HepG2 (cell line): ENCODE results near the gene CD7. TPM values are rescaled to one million over a fixed set of nuclear protein-coding genes. Genes with fewer than 3 reads are reported as not detected.
A peak's percentile ranks its signal among the peaks of the same experiment; 100 is the strongest.

Source experiments
- CSRNP1 ChIP-seq: sonication (generic); formaldehyde crosslinking; IDR thresholded peaks from 2 replicates; pipeline ENCODE4 v1.8.1; 2023; ENCODE audit warnings: mild to moderate bottlenecking, missing genetic modification reagents
- EHMT2 ChIP-seq: fragments of 200-600 bp; sonication (generic); IDR thresholded peaks from 2 replicates; pipeline ENCODE4 v1.7.0; 2017; ENCODE audit warnings: antibody characterized with exemption, low read depth, low read length, borderline replicate concordance
- GATAD2A ChIP-seq: IDR thresholded peaks from 2 replicates; pipeline ENCODE4 v1.6.1; 2016
- KLF16 ChIP-seq, 2 experiments: sonication (generic) in 1 of 2; formaldehyde crosslinking in 1 of 2; IDR thresholded peaks; 2 replicates each; pipeline versions ENCODE4 v1.6.1 to v1.8.0; 2016 to 2023; ENCODE audit warnings: missing genetic modification reagents in 2 of 2, missing compliant biosample characterization in 1 of 2
- KLF9 ChIP-seq: IDR thresholded peaks from 2 replicates; pipeline ENCODE4 v1.6.1; 2016; ENCODE audit warnings: low read depth
- MAFK ChIP-seq, 2 experiments: IDR thresholded peaks in 1 of 2; conservative IDR thresholded peaks in 1 of 2; 2 replicates each; pipeline ENCODE4 v1.6.1; 2011; ENCODE audit warnings: improper control_type of control experiment in 2 of 2, low read length in 2 of 2
- NFIB ChIP-seq: sonication (generic); formaldehyde crosslinking; IDR thresholded peaks from 2 replicates; pipeline ENCODE4 v1.9.0; 2021; ENCODE audit warnings: missing genetic modification reagents, mild to moderate bottlenecking, borderline replicate concordance
- RXRA ChIP-seq: sonication (generic); formaldehyde crosslinking; IDR thresholded peaks from 2 replicates; pipeline ENCODE4 v1.5.1; 2020; ENCODE audit warnings: missing genetic modification reagents
- TOPORS ChIP-seq: sonication (generic); formaldehyde crosslinking; IDR thresholded peaks from 2 replicates; pipeline ENCODE4 v1.8.0; 2023; ENCODE audit warnings: mild to moderate bottlenecking, missing genetic modification reagents
- ZMAT3 ChIP-seq: sonication (generic); formaldehyde crosslinking; conservative IDR thresholded peaks from 2 replicates; pipeline ENCODE4 v1.7.0; 2021; ENCODE audit warnings: missing genetic modification reagents
- ZNF34 ChIP-seq: sonication (generic); formaldehyde crosslinking; IDR thresholded peaks from 2 replicates; pipeline ENCODE4 v1.4.0; 2020; ENCODE audit warnings: mild to moderate bottlenecking, missing genetic modification reagents, borderline replicate concordance
- ZNF407 ChIP-seq: sonication (generic); formaldehyde crosslinking; IDR thresholded peaks from one replicate; pipeline ENCODE4 v1.5.1; 2020; ENCODE audit warnings: mild to moderate bottlenecking, missing genetic modification reagents; ENCODE audit errors: not compliant biosample characterization
- ZNF44 ChIP-seq: sonication (generic); formaldehyde crosslinking; IDR thresholded peaks from 2 replicates; pipeline ENCODE4 v1.5.1; 2020; ENCODE audit warnings: mild to moderate bottlenecking, missing genetic modification reagents
- ZNF451 ChIP-seq: sonication (generic); formaldehyde crosslinking; IDR thresholded peaks from 2 replicates; pipeline ENCODE4 v1.5.0; 2020; ENCODE audit warnings: mild to moderate bottlenecking, missing genetic modification reagents
- ZNF615 ChIP-seq: sonication (generic); formaldehyde crosslinking; IDR thresholded peaks from 2 replicates; pipeline ENCODE4 v1.5.0; 2020; ENCODE audit warnings: mild to moderate bottlenecking, missing genetic modification reagents, borderline replicate concordance
- ZNF678 ChIP-seq: sonication (generic); formaldehyde crosslinking; IDR thresholded peaks from 2 replicates; pipeline ENCODE4 v1.4.0; 2020; ENCODE audit warnings: mild to moderate bottlenecking, missing genetic modification reagents
- ZNF766 ChIP-seq: sonication (generic); formaldehyde crosslinking; IDR thresholded peaks from 2 replicates; pipeline ENCODE4 v1.5.0; 2020; ENCODE audit warnings: missing genetic modification reagents, borderline replicate concordance
- ZNF784 ChIP-seq: sonication (generic); formaldehyde crosslinking; IDR thresholded peaks from 2 replicates; pipeline ENCODE4 v1.5.1; 2020; ENCODE audit warnings: missing genetic modification reagents, mild to moderate bottlenecking, borderline replicate concordance
- polyA plus RNA-seq, 8 experiments: library from polyadenylated mRNA; depleted of rRNA in 3 of 8; stranded (reverse) in 7 of 8; unstranded in 1 of 8; fragments of >200 nt; fragmentation: Illumina TruSeq in 4 of 8; extraction: Trizol in 4 of 8; gene quantifications; 2 replicates each; pipeline versions ENCODE4 v1.2.1 to v1.2.3, GENCODE V29; 2011 to 2016; ENCODE audit warnings: low read depth in 4 of 8, missing spikeins in 1 of 8, mixed read lengths in 1 of 8; ENCODE audit not compliant: insufficient read depth in 1 of 8
- total RNA-seq, 5 experiments: library from RNA; depleted of rRNA; stranded (reverse); fragments of >200 nt; fragmentation: Illumina TruSeq; extraction: Trizol; gene quantifications; 2 replicates each; pipeline ENCODE4 v1.2.3, GENCODE V29; 2016; ENCODE audit warnings: low read depth in 1 of 5

The CD7 gene
- total and polyA plus RNA-seq, 2 of the 13 experiments (the other 11 are each of a cell fraction or from before 2014, with no cell fraction given), result 67.6 to 76.4 TPM

GRCh38 chr17:82267575-82268379 lies 49.6 kb downstream of the CD7 start (continued):
- TF ChIP-seq NFIB (CRISPR knock-in tag) (no peak), ZNF44 (CRISPR knock-in tag) (no peak), ZNF784 (peak; percentile 74), ZNF766 (CRISPR knock-in tag) (peak; percentile 78), RXRA (CRISPR knock-in tag) (peak; percentile 100), ZNF678 (CRISPR knock-in tag) (no peak), KLF9 (CRISPR knock-in tag) (no peak), TOPORS (CRISPR knock-in tag) (peak; percentile 94), CSRNP1 (CRISPR knock-in tag) (peak; percentile 97), ZNF615 (CRISPR knock-in tag) (no peak), GATAD2A (CRISPR knock-in tag) (peak; percentile 97), ZNF407 (no peak), ZMAT3 (CRISPR knock-in tag) (no peak; the same call in 1 of the 2 replicates), ZNF34 (CRISPR knock-in tag) (no peak), KLF16 (CRISPR knock-in tag; IDR thresholded peaks at IDR 0.05) (peak in 1 of 2 experiments; percentile 94; a peak in 2 of 4 replicates), ZNF451 (CRISPR knock-in tag) (peak; percentile 90; the same call in 1 of the 2 replicates), EHMT2 (no peak; the same call in 1 of the 2 replicates), MAFK (conservative IDR thresholded peaks at IDR 0.05 in 1 of 2, IDR thresholded peaks at IDR 0.05 in 1 of 2; ENCODE audit: low read length in 2 of 2) (0 out of 4 replicates have a peak, but pooled peaks of 1 of the 2 experiments have one; percentile 6)
